ENCODE measurements around the gene ETS2. TPM values are rescaled to one million over a fixed set of nuclear protein-coding genes. Genes with fewer than 3 reads are reported as not detected.

Gene ETS2
- total RNA-seq, 1 experiment from 2014 or later: 132 TPM

- CTCF ChIA-PET: no interaction called here
- BruUV-seq (replicated peaks): no TSS peak
Measured at GRCh38 chr21:38857152-38857825, 51.6 kb downstream of the ETS2 start.

More at GRCh38 chr21:38857152-38857825, 51.6 kb downstream of the ETS2 start:
- H3K27me3 ChIP-seq (ENCODE audit: control insufficient read depth, insufficient read depth, low read length): no peaks in the 10 kb centered on the region
- in situ Hi-C loops (cut with HindIII; ENCODE audit: low pct_unique_long_range_greater_than_20kb, low sequenced_read_pairs): no loop called here
- H3K27ac ChIP-seq (ENCODE audit: low read length): no peak overlapping the region
- no peaks in the 10 kb centered on the region for H3K4me1 ChIP-seq (ENCODE audit: control insufficient read depth, insufficient read depth, low read length)
- intact Hi-C loops (cut with micrococcal nuclease; ENCODE audit: unreplicated experiment): no loop called here
- no peak overlapping the region for H3K4me3 ChIP-seq (ENCODE audit: low read depth in 2 of 2, low read length in 2 of 2)
- ATAC-seq (no peak), DNase-seq (ENCODE audit: low read depth, low spot score) (no peak)
- H3K36me3 ChIP-seq (ENCODE audit: control insufficient read depth, insufficient read depth, low read length): no peaks in the 10 kb centered on the region; the same call in 1 of the 2 replicates
- POLR2A ChIA-PET: no interaction called here
- TF ChIP-seq REST (IDR thresholded peaks at IDR 0.05; ENCODE audit: insufficient read depth in 1 of 2, low read depth in 2 of 2, low read length in 1 of 2) (no peak), POLR2AphosphoS5 (IDR thresholded peaks at IDR 0.05; ENCODE audit: low read depth, low read length) (no peak), CTCF (IDR thresholded peaks at IDR 0.05) (no peak), SIN3A (IDR thresholded peaks at IDR 0.05; ENCODE audit: borderline replicate concordance, insufficient read depth, low read depth, low read length) (no peak), TCF7L2 (IDR thresholded peaks at IDR 0.05; ENCODE audit: low read depth, low read length) (no peak)
- H3K9me3 ChIP-seq (ENCODE audit: control insufficient read depth, insufficient read depth, low read depth, low read length): no peaks in the 10 kb centered on the region
